GM18867 (cell line): Measurements from ENCODE around the gene SIGLEC7.

ENCODE experiments used
- ATAC-seq: cut with Tn5 transposase; IDR thresholded peaks from one replicate; pipeline ENCODE4 v1.9.1; 2021; ENCODE audit warnings: mild to moderate bottlenecking, moderate library complexity; ENCODE audit not compliant: unreplicated experiment

Gene SIGLEC7

DNA sequence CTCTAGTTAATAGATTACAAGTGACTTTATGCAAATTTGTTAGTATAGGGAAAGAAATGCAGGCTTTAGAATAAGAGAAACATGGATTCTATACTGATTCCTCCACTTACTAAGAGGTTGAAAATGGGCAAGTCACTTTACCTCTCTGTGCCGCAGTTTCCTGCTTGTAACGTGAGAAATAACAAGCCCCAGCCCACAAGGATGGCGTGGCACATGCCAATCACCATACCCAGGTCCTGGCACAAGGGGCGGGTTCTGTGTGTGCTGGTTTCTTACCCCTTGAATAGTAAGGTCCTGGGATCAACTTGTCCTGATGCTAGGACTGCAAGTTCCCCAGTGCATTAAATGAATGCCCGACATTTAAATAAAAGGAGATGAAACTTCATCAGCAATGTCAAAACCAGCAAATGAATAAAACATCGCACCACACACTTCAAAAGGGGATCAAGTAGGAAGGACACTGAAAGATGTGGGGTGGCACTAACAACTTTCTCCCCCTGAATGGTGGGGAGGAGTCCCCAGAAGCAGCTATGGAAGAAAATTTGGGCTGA, 25.3 kb upstream of the SIGLEC7 start:
- no peak for ATAC-seq

DNA sequence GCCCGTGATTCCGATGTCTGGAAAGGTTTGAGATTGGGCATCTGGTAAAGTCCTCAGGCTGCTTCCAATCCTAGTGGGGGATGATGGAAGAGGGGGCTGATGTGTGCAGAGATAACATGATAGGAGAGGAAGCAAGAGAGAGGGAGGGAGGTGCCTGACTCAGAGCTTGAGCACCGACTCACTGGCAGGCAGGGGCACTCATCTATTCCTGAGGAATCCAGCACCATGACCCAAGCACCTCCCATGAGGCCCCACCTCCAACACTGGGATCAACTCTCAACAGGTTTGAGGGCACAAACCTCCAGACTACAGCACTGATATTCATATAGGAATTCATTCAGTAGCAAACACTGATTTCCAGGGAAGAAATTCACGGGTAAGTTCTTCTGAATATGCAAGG, 23.0 kb upstream of the SIGLEC7 start:
- no peak for ATAC-seq

DNA sequence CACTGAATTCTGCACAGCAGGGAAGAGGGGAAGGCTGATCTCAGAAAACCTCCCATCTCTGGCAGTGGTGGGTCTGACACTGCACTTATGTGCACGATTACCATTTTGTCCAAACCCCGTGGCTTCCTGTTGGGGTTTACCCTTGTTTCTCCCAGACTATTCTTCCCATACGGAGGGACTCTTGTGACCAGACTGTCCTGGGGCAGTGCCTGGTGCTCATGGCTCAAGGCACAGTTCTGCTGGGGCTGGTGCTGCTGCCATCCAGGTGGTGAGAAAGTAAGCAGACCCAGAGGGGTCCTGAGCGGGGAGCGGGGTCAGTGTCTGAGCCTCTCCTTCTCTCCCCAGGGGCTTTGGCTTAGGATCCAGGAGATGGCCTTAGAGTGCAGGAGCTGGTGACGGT, 22.5 kb upstream of the SIGLEC7 start:
- no peak for ATAC-seq

DNA sequence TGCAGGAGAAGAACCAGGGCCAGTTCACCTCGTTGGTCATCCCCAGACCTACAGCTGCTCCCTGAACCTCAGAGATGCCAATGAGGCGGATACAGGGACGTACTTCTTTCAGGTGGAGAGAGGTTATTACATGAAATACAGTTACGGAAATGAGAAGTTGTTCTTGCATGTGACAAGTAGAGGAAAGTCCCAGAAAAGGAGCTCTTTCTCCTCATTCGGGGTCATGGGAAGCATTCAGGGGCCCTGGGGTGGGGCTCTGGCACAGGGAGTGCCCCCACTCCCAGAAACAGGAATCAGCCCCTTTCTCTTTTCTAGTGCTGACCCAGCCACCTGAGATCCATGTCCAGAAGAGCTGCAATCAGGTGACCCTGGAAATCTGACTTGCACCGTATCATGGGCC, 21.9 kb upstream of the SIGLEC7 start:
- ATAC-seq: no peak

DNA sequence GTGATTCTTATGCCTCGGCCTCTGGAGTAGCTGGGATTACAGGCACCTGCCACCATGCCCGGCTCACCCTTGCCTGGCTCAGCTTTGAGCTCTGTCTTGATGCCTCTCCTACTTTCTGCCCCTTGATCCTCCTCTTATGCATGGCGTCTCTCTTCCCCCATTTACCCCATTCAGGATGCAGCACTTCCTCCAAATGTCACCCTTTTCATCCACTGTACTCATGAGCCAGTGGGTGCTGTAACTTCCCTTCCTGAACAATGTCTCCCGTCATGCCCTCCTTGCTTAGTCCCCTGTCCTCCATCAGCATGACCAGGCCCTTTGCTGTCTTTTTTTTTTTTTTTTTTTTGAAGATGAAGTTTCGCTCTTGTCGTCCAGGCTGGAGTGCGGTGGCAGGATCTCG, 20.8 kb upstream of the SIGLEC7 start:
- no peak for ATAC-seq

DNA sequence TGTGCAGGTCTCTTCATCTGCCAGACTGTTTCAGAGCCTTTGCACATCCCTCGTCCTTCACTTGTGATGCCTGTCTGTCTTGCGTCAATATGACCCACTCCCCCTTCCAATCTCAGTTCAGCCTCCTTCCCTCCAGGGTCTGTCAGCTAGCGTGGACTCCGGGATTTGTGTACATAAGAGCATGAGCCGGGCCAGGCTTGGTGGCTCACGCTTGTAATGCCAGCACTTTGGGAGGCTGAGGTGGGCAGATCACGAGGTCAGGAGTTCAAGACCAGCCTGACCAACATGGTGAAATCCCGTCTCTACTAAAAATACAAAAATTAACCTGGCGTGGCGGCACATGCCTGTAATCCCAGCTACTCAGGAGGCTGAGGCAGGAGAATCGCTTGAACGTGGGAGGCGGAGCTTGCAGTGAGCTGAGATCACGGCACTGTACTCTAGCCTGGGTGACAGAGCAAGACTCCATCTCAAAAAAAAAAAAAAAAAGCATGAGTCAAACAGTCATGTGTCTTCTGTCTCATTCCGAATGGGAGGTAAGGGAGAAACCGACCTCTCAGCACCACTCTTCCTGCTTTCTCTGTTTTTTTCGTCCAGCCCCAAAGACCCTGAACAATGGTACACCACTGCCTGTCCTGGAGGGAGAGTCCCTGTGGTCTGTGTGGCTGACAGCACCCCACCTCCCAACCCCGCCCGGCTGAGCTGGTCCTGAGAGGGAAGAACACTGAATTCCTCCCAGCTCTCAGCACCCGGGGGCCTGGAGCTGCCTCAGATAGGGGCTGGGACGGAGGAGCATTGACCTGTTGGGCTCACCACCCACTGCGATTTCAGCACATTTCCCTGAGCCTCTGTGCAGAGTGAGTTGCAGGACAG, 19.8 kb upstream of the SIGLEC7 start:
- ATAC-seq: no peak

DNA sequence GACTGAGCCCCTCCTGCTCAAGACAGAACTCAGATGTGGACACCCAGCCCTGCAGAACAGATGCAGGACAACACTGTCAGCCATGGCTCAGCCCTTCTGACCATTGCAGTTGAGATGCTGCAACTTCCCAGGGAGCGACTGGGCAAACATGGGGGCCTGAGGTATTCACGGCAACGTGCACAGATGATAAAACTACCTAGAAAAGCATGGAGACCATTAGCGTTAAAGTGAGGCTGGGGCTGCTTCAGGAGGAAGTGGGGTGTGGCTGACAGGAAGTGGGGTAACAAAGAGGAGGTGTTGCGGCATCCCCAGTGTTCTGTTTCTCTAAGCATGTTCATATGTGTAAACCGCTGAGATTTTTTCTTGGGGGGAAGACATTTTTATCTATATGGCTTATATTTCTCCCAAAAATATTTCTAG, 18.7 kb upstream of the SIGLEC7 start:
- no peak for ATAC-seq

DNA sequence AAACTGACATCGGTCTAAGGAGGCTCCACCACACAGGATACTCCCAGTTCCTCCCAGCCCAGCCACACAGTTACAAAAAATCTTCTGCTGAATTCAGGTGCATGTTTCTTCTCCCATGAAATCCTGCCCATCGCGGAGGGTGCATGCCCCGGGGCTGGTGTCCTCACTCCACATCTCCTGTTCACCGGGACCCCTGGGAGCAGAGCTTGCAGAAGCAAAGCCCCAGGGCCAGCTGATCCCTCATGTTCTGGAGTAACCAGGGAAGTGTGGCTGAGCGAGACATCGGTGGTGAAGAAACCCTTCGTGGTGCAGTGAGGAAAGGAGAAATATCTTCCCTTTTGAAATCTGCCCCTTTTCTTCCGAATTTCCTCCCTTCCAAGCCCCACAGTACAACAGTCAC, 18.3 kb upstream of the SIGLEC7 start:
- ATAC-seq: no peak

DNA sequence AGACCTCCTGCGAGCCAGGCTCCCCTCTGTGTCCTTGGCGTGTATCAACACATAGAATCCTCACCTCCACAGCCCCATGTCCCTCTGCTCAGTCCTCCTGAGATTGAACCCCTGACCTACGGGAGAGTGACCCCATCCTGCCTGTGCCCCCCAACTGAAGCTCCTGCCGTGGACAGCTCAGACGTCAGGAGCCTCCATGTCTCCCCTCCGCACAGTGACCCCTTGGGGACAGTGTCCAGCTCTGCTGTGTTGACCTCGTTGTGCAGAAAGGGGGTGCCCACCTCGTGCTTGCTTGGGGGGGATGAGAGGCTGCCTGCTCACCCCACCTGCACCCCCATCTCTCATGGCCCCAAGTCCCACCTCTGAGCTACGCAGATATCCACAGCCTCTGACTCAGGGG, 17.9 kb upstream of the SIGLEC7 start:
- no peak for ATAC-seq

DNA sequence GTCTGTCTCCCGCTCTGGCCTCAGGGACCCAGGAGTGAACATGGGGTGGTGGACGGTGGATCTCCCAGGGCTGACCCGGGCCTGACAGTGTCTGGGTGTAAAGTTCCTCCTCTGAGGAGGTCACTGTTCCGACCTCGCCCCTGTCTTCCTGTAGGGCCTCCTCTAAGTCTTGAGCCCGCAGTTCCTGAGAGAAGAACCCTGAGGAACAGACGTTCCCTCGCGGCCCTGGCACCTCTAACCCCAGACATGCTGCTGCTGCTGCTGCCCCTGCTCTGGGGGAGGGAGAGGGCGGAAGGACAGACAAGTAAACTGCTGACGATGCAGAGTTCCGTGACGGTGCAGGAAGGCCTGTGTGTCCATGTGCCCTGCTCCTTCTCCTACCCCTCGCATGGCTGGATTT, 17.4 kb upstream of the SIGLEC7 start, which contains the start of gene SIGLEC9:
TSS of gene SIGLEC9 (plus strand) at position 178 of the 400 bp plus-strand sequence. CDS start at position 247, 69 bp downstream.
- no peak for ATAC-seq

DNA sequence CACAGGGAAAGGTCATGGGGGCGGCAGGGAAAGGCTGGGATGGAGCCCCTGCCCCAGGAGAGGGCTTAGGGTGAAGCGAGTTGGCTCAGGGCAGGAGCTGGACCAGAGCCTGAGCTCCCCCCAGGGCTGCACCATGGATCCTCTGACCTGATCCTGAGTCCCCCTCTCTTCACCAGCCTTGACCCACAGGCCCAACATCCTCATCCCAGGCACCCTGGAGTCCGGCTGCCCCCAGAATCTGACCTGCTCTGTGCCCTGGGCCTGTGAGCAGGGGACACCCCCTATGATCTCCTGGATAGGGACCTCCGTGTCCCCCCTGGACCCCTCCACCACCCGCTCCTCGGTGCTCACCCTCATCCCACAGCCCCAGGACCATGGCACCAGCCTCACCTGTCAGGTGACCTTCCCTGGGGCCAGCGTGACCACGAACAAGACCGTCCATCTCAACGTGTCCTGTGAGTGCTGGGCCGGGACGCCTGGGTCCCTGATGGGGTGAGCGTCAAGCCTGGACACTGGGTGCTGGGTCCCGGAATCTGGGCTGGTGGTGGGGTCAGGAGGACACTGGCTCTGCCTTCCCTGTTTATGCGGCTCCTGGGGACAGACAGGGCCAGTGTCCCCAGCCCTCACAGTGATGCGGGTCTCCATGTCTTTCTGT, 16.6 kb upstream of the SIGLEC7 start:
- ATAC-seq: no peak

DNA sequence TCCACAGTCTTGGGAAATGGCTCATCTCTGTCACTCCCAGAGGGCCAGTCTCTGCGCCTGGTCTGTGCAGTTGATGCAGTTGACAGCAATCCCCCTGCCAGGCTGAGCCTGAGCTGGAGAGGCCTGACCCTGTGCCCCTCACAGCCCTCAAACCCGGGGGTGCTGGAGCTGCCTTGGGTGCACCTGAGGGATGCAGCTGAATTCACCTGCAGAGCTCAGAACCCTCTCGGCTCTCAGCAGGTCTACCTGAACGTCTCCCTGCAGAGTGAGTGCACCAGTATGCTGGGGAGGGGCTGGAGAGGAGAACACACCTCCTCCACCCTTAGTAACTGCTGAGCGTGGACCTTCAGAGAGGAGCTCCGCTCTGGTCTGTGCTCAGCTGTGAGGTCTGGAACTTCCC, 15.1 kb upstream of the SIGLEC7 start:
- ATAC-seq: no peak

DNA sequence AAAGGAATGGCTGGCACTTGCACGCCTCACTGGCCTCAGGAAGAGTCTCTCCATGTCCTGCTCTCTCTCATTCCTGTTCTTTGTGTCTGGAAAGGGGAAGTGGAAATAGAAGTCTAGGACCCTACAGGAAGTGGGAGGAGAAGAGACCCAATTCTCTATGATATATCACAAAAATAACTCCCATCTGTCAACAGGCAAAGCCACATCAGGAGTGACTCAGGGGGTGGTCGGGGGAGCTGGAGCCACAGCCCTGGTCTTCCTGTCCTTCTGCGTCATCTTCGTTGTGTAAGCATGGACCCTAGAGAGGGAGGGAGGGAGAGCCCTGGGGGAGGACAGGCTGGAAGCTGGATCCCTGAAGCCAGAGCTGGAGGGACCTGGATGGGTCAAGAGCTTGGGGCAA, 14.3 kb upstream of the SIGLEC7 start:
- ATAC-seq: no peak

DNA sequence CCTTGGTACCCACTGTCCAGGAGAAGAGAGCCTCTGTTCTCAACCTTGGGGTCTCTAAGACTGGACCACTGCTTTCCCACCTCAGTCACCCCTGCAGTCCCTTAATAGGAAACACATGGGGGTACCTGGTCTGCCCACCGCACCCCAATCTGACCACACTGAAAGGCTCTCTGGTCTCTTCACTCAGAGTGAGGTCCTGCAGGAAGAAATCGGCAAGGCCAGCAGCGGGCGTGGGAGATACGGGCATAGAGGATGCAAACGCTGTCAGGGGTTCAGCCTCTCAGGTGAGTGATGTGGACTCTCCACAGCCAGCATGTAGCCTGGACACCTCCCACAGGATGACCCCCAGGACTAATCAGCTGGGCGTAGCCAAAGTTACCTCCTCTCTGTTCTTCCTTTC, 13.9 kb upstream of the SIGLEC7 start:
- no peak for ATAC-seq

DNA sequence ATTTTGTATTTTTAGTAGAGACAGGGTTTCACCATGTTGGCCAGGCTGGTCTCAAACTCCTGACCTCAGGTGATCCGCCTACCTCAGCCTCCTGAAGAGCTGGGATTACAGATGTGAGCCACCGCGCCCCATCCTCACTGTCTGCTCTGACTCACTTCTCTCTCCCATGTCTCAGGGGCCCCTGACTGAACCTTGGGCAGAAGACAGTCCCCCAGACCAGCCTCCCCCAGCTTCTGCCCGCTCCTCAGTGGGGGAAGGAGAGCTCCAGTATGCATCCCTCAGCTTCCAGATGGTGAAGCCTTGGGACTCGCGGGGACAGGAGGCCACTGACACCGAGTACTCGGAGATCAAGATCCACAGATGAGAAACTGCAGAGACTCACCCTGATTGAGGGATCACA, 12.4 kb upstream of the SIGLEC7 start:
- ATAC-seq: no peak

DNA sequence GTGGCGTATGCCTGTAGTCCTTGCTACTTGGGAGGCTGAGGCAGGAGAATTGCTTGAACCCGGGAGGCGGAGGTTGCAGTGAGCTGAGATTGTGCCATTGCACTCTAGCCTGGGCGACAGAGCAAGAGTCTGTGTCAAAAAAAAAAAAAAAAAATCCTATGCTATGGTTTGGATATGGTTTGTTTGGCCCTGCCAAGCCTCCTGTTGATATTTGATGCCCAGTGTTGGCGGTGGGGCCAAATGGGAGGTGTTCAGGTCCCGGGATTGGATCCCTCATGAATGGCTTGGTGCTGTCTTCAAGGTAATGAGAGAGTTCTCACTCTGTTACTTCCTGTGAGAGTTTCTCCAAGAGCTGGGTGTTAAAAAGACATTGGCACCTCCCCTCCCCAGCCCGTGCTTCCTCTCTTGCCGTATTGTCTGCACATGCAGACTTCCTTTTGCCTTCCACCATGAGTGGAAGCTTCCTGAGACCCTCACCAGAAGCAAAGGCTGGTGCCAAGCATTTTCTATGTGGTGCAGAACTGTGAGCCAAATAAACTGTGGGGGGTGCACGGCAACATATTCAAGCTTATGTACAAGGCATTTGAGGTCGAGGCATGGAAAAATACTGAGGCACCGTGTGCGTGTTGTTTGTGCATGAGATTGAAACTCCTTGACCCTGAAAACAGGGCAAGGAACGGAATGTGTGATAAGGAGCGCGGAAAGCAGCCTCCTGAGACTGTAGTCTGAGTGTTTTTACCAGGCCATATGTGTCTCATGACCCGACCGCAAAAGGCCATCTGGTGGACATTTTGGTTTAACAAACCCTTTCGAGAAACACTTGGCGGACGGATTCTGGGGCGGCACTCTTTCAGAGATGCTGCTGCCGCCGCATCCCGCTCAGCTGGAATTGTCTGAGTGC, 10.1 kb upstream of the SIGLEC7 start:
- ATAC-seq: no peak

DNA sequence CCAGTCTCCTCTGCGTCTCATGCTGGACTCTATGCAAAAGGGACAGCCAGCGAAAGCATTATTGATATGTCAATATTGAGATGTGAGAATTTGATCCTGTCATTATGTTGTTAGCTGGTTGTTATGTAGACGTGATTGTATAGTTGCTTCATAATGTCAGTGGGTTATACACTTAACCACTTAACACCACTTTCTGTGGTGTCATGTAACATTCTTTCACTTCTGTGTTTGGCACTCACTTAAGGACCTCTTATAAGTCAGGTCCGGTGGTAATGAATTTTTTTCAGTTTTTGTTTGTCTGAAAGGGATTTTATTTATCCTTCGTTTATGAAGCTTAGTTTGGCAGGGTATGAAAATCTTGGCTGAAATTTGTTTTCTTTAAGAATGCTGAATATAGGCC, 7.1 kb upstream of the SIGLEC7 start:
- ATAC-seq: no peak

DNA sequence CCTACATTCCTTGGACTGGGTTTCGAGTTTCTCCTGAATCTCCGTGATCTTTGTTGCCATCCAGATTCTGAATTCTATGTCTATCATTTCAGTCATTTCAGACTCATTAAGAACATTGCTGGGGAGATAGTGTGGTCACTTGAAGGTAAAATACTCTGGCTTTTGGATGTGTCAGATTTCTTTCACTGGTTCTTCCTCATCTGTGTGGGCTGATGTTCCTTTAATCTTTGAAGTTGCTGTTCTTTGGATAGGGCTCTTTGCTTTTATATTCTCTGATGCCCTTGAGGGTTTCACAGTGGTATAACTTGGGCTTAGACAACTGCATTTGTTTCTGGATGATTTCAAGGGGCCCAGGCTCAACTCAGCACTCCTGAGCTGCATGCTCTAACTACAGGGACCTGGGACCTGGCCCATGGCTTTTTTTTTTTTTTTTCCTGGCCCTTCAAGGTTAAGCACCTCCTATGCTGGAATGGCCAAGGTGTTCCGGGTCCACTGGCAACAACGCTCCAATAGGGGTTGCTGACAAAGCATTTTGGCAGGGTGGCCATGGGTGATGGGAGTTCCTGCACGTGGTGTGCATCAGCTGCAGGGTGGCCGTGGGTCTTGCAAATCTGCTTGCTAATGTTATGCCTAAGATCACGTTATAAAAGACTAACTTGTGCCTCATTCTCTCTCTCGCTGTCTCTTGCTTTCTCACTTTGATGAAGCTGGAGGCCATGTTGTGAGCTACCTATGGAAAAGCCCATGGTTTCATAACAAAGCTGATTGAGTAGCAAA, 5.9 kb upstream of the SIGLEC7 start:
- ATAC-seq: no peak

DNA sequence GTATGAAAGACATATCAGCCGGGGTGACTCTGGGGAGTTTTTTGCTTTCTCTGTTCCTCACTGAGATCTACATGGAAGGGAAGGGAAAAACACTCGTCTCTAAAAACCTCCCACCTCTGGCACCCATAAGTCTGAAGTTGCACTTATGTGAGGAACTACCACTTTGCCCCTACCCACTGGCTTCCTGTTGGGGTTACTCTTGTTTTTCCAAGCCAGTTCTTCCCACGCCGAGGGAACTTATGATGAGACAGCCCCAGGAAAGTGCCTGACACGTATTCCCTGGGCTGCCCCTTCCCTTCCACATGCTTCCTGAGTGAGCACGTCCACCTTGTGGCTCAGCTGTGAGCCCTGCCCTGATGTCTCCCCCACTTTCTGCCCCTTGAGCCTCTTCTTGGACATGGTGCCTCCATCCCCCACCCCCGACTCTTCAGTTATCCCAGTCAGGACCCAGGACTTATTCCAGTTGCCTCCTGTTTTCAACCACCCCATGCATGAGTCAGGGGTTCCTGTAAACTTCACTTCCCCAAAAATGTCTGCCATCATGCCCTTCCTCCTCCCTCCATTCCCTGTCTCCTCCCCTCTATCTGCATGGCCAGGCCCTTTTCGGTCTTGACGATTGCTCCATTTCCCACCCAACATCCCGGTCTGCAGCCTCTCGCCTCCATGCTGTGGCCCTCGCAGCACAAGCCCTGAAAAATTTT, 5.1 kb upstream of the SIGLEC7 start:
- no peak for ATAC-seq
